T-helper 2 cell (primary cell): ENCODE results near the gene CDH6.

Experiments
- DNase-seq, 5 experiments: peaks; one replicate each; pipeline versions ENCODE4 v3.0.0 to v3.0.0-alpha.2; 2012 to 2022

CDH6 gene

DNA sequence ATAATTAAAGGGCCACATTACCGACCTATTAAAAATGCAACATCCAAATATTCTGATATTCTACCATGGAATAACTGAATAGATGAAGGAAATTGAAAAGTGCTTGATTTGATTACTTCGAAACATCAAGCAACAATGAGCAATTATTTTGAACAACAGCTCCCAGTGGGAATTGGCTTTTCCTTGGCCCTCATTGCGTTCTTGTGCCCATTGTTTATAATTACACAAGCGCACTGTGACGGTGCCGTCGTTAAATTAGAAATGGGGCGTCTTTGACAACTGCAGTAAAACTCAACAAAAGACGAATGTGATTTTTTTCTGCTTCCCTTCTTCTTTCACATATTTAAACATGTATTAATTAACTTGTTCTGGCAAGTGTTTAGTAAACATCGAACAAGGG is 61.6 kb downstream of the CDH6 start:
- no peak for DNase-seq

DNA sequence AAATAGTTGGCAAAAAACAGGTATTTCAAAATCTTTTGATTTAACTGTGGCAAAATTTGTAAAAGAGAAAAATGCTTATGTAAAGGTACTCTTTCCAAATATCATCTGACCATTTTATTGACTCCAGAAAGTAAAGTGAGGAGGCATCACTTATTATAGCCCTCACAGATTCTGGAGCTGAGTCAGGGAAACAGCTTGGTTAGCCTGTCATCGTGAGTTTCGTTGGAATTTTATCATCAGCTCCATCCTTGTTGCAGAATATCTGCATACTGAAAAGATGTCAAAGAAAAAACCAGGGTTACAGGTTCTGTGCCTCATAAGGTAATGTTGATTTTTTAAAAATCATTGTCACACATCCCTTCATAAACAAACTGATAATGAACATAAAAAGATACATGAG is 74.8 kb downstream of the CDH6 start:
- no peak for DNase-seq

DNA sequence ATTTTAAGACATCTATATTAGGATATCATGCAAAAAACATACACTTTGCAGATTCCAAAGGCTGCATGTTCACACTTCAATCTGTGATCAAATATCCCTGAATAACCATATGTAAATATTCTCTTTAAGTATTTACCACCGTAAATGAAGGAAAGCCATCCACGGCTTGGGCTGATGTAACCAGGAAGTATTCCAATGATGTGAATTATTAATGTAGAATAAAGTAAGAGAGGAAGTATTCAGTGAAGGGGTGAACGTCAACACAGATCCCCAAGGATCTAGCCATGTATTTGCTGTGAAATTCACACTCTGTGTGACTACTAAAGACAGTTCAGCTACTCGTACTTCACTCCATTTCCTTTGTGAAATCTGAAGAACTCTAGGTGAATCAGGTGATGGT is 75.2 kb downstream of the CDH6 start:
- no peak for DNase-seq

DNA sequence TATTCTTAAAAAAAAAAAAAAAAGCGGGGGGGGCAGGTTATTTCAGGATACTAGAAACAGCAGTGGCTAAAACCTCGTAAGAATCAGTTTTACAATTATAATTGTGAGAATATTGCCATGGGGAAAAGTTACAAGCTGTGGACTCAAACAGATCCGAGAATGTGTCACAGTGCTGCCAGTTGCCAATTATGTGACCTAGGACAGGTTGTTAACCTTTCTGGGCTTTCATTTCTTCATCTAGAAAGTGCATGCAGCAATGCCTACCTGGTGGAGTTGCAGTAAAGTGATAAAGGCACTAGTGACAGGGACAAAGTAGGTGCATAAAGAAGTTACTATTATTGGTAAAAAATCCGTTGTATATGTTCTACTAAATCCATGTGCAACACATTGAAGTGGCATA is 75.8 kb downstream of the CDH6 start:
- no peak for DNase-seq

DNA sequence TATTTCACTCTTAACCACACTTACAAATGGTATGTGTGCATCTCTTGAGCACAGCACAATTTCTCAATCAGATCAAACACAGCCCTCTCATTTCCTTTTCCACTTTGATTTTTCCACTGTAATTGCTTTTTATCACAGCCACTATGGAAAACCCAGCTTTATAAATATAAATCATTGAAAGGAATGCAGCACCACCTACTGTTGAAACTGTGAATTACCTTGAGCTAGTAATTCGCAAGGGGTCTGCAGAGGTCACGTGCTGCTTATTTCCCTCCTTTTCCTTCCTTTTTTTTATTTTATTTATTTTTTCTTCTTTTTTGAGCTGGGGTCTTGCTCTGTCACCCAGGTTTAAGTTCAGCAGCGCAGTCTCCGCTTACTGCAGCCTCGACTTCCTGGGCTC is 76.9 kb downstream of the CDH6 start:
- no peak for DNase-seq

DNA sequence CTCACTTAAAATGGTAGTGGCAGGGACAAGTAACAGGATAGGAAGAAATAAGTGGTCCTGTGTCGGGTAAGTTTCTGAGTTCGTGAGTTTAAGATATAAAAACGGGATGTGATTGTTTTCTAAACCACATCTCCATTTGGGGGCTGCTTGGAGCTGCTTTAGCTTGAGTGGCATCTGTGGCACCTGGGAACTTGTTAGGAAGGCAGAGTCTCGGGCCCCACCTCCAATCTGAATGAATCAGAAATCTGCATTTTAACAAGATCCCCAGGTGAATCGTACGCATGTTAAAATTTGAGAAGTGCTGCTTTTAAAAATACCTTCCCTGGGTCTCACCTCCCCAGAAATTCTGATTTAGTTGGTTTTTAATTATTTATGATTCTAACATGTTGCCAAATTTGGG is 78.1 kb downstream of the CDH6 start:
- no peak for DNase-seq

DNA sequence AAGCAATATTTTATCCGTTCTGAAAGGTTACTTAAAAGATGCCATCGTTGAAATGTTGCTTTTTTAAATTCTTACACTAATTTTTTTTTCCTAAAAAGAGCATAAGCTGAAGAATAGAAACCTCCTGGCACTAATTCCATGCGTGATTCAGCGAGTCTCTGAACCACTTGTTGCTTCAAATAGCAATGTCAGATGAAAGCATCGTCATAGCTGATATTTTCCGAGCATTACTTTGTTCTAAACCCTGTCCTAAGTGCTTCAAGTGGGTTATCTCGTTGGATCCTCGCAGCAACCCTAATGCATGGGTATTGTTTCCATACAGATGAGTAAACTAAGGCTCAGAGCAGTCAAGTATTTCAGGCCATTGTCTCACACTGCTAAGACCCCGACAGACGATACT is 79.7 kb downstream of the CDH6 start:
- DNase-seq, result no peak

DNA sequence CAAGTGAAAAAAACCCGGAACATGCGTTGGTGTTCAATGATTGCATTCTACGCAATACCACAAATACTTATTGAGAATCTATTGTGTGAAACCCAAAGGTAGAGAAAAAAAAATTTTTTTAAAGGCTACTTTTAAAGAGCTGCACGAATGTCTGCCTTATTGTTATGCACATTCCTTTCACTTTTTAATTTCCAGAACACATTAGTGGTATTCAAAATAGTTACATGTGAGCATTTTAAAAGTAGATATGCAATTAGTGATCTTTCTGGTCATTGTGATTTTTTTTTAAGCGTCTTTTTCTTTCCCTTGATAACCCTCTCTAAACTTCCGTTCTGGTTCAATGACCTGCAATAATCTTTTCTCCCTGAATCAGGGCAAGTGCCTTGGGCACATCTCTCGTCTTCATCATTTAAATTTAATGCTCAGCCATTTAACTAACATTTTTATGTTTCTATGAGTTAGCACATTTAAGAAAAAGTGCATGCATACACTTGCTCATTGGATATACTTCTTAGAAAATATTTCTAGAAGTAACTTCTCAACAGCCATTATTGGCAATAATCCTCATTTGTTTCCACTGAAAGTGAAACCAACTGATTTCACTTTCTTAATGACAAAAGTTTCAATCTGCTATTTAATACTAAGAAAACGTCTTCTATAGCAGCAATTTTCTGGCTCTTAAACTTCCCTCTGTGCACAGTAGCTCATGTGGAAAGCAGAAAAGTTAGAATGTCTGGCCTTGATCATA is 80.3 kb downstream of the CDH6 start:
- peak in 1 of 5 experiments; percentile 19 for DNase-seq

DNA sequence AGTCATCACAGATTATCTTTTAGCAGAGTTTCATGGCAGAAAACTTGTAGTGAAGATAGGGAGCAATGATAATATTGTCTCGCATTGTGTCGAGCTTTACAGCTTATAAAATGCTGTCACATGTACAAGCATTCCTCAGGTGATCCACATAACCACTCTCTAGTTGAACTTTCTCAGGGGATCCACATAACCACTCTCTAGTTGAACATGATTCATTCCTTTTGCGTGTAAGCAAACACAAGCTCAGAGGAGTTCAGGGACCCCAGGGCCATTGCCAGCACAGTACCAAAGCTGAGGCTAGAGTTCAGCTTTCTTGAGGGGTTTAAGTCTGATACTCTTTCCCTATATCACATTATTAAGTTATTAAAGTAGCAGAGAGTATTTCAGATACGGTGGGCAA is 86.7 kb downstream of the CDH6 start:
- DNase-seq, result no peak

DNA sequence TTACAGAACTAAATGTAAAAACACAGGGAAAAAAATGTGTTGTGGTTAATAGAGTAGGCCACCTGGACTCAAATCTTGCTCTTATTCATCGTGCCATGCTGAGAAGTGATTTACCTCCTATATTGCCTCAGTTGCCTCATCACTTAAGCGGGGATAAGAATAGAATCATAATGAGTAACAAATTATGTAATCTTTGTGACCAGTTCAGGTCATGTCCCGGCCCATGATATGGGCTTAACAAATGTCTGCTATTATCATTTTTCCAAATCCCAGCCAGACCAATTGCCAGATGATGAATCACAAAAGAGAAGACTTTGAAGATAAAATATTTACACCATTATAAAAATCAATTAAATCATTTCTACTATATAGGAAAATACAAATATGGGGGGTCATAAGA is 89.8 kb downstream of the CDH6 start:
- no peak for DNase-seq

DNA sequence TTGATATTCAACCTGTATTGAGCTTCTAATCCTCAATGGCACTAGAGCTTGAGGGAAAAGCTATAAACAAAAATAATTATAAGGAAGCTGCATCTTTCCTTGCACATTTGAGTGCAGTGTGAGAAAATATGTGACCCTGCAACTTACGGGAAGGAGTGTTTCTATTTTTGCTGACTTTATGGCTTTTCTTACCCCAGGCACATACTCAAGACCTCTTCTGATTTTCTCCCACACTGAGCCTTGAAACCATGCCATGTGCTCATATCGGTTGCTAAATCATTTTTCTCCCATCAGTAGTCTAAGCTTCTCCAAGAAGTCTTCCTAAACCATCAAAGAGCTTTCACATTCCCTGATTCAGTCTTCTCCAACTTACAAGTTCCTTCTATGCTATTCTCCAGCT is 91.5 kb downstream of the CDH6 start:
- no peak for DNase-seq

DNA sequence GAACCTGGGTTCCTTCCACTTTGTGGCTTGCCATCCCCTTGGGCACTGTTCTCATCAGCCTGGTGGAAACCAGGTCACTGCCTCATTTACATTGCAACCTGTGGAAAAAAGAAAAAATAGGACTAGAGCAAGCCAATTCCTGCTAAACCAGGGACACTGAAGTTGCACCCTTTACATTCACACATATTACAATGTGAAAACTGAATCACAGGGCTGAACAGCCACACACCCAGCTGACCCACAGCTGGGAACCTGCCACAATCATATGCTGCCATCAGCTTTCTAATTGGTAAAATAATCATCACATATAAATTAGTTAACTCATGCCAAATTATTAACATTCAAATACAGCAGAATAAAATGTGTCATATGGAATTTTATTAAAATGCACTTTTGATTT is 94.5 kb downstream of the CDH6 start:
- no peak for DNase-seq

DNA sequence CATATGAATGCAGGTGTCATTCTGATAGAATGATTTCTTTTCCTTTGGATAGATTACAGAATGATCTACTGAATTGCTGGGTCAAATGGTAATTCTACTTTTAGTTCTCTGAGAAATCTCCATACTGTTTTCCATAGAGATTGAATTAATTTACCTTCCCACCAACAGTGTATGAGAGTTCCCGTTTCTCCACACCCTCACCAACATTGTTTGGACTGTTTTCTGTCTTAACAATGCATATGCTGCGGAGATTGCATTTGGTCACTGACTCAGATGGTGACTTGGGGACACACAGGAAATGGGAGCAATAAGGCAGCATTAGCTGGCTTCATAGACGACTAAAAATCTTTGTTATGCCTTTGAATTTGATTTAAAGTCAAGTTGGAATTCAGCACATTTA is 95.9 kb downstream of the CDH6 start:
- DNase-seq, result no peak

DNA sequence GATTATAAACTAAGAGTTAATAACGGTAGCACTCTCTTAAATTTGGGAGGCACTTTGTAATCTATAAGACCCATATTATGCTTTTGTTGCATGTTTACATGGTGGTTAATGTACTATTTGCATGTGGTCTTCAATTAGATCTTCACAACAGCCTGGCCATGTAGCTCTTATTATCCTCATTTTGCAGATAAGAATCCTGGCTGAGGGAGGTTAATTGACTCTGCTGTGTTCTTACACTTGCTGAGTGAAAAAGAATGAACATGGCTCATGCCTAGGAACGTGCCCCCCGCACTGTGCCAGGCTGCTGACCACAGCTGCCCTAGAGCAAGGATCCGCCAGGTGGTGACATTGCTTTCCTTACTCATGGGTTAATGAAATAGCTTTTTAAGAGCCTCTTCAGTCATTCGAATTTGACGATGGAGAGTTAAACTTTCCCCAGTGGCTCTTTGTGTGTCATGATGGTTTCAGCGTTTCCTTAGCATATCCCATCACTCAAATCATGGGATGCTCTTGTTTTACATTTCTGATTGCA is 97.9 kb downstream of the CDH6 start:
- DNase-seq, result no peak

DNA sequence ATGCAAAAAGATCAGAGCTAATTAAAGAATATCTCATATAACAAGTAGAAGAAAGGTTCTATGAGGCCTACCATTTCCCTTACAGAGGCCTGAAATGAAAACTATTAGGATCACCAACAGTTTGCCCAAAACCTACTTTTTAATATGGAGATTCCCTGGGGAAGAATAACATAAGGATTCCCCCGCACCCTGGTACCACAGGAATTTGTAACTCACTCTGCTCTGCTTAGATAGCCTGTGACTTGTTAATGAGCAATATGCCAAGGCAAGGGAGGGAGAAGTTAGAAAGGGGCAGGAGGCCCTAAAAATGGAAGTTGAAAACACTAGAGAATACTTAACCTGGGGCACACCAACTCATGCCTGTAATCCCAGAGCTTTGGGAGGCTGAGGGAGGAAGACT is 107.0 kb downstream of the CDH6 start:
- no peak for DNase-seq

DNA sequence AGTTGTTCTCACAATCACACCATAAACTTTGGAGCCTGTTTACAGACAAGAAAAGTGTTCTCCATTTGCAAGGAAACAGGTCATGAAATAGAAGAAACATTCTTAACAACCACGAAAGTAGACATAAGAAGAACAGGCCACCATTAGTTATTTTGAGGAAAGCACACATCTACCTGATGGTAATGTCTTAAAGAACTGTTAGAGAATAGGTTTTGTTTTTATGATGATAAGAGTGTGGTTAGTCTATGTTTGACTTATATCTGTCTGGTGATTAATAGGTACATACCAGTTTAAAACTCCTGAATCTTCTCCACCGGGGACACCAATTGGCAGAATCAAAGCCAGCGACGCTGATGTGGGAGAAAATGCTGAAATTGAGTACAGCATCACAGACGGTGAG is 108.3 kb downstream of the CDH6 start:
- DNase-seq, result no peak

DNA sequence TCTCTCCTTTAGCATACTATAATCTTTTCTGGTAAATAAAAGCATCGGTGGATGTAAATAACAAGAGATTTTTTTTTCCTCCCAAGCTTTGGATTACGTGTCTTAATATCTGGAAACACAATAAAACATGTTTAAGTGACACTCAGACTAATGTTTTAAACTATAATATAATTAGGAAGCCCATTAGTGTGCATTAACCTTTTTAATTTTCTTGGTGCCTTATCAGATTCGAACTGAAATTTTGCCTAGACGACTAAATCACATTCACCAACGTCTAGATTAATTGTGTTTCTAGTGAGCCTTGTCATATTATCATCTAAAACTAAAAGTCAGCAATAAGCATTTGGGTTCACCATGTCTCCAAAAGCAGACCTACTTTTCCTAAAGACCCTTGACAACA is 110.2 kb downstream of the CDH6 start:
- no peak for DNase-seq

DNA sequence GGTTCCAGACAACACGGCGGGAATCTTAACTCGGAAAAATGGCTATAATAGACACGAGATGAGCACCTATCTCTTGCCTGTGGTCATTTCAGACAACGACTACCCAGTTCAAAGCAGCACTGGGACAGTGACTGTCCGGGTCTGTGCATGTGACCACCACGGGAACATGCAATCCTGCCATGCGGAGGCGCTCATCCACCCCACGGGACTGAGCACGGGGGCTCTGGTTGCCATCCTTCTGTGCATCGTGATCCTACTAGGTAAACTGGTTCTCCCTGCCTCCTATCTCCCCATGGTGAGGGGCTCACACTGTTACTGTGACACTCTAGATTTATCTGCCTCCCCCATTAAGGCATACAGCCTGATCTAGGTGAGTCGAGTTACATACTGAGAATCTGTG is 124.2 kb downstream of the CDH6 start:
- DNase-seq, result no peak

DNA sequence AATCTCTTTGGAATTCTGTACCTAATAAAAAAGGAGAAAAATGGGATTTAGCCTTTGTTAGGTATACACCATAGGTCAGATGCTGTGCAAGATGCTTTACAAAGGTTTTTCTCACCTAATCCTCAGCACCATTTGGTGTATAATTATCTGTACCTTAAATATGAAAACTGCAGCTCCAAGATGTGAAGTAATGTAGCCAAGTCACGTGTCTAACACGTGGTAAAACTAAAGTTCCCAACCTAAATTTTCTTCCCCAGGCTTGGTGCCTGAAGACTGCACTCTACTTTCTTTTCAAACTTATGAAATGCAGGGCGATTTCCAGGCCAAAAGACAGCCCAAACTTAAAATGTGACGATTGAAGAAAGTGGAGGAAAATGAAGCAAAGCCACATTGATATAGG is 125.8 kb downstream of the CDH6 start:
- DNase-seq, result no peak

DNA sequence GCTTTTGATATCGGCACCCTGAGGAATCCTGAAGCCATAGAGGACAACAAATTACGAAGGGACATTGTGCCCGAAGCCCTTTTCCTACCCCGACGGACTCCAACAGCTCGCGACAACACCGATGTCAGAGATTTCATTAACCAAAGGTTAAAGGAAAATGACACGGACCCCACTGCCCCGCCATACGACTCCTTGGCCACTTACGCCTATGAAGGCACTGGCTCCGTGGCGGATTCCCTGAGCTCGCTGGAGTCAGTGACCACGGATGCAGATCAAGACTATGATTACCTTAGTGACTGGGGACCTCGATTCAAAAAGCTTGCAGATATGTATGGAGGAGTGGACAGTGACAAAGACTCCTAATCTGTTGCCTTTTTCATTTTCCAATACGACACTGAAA is 129.5 kb downstream of the CDH6 start:
- no peak for DNase-seq

DNA sequence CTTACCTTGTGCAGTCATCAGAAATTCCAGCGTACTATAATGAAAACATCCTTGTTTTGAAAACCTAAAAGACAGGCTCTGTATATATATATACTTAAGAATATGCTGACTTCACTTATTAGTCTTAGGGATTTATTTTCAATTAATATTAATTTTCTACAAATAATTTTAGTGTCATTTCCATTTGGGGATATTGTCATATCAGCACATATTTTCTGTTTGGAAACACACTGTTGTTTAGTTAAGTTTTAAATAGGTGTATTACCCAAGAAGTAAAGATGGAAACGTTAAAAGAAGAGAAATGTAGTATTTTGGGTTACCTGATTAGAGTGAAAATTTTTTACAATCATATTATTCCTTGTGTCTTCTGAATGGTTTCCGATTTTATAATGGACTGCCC is 131.4 kb downstream of the CDH6 start:
- no peak for DNase-seq

DNA sequence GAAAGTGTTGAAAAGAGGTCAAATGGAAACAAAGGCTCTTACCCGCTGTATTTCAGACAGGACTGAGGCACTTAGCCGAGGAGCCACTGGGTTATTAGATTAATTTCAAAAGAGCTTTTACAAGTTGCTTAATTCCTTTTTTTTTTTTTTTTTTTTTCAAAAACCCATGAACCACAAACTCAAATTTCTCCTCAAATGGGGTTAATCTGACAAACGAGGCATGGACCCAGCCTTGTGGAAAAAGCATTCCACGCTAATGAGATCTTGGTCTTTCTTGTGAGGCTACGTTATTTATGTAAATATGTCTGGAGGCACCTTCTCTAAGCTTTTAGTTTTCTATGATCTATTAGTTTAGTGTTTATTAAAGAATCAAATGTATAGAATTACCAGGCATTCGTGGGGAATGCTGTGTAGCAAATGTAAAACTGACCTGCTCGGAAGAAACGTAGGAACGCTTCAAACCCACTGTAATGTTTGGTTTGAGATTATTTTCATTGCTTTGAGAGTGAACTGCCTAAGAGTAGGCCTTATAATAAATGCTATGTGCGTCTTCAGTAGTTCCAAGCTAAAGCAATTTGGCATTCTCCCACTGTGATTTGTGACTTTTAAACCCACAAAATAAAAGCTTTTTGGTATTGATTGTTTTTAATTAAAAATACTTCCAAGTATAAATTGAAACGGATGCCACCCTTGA is 134.7 kb downstream of the CDH6 start:
- DNase-seq, result no peak

DNA sequence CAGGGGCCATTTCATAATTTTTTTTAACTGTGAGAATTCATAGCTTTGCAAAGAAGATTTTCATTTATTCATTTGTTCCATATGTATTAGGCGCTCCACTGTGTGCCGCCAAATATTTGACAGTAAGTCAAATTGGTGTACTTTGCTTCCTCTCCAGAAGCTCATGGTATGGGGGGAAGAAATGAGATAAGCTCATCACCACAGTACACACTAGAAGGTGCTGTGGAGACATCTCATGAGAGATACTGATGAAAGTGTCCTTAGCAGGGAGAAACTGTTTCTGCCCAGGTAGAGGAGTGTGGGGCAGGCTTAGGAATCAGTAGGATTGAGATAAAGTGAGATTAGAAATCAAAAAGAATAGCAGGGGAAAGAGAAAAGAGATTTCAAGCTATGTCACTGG is 136.2 kb downstream of the CDH6 start:
- DNase-seq, result no peak

DNA sequence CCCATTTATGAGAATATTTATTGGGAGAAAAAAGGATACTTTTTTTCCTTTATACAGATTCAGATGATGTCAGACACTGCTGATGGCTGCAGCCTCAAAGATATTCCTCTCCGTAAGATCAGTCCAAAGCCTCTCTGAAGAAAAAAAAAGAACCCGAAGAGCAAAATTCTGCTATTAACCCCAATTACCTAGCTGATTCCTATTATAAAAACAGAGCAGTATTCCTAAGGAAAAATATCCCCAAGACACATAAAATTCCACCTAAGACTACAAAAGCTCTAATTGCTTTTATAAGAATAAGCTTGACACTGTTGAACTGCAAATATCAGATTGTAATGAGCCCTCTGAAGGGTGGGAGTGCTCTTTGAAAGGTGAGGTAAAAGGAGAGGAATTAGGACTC is 138.7 kb downstream of the CDH6 start:
- DNase-seq, result no peak

DNA sequence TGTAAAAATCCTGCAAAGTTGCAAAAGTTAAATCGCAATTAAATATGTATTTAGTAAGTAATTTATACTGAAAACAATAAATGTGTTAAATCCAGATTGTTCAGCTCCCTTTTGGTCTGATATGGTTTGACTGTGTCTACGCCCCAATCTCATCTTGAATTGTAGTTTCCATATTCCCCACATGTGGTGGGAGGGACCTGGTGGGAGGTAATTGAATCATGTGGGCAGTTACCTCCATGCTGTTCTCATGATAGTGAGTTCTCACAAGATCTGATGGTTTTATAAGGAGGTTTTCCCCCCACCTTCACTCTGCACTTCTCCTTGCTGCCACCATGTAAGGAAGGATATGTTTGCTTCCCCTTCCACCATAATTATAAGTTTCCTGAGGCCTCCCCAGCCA is 140.0 kb downstream of the CDH6 start:
- no peak for DNase-seq
